ENCODE results near the gene PEDS1.
"Not testable (repeated sequence)": the region's sequence is repeated elsewhere in the genome, so short reads cannot be mapped to it uniquely, and the experiment has no call there.

PEDS1 gene

DNA sequence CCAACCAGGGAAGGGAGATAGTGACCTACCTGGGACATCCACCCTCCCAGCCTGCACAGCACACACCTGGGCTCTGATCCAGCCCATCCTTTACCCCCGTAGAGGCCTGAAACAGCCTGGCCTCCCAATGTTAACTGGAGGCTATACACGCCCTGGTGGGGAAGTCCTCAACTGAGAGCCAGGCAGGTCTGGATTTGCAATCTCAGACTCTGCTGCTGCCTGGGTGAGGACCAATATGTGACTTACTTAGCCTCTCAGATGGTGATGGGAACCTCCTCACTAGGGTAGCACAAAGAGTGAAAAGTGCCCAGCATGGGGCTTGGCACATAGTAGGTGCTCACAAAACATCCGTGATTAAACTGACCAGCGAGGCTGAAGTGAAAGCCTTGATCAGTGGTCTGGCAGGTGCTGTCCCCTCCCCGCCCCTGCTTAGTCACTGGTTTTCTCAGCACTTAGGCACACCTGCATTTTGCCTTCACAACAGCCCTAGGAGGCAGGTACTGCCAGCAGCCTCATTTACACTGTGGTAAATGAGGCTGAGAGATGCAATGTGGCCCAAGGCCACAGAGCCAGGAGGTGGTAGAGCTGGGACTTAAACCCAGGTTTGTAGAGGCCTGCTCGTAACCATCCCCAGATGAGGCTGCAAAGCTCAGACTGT lies 12.4 kb downstream of the PEDS1 start:
- intact Hi-C loops (cut with DNase I; ENCODE audit: low total_unique reads) = no loop called here
- Histone ChIP-seq H3K27me3 (no peaks in the 10 kb centered on the region), H3K27ac (peak overlapping the region in 1 of 2 donors; percentile 13), H3K4me3 (no peak overlapping the region), H3K9me3 (no peaks in the 10 kb centered on the region), H3K4me1 (peaks cover 0 to 43% (median 30%) of the 10 kb centered on the region in 4 donors), H3K36me3 (peaks cover 9 to 36% (median 28%) of the 10 kb centered on the region in 3 donors)
- TF ChIP-seq, protein P1, sequence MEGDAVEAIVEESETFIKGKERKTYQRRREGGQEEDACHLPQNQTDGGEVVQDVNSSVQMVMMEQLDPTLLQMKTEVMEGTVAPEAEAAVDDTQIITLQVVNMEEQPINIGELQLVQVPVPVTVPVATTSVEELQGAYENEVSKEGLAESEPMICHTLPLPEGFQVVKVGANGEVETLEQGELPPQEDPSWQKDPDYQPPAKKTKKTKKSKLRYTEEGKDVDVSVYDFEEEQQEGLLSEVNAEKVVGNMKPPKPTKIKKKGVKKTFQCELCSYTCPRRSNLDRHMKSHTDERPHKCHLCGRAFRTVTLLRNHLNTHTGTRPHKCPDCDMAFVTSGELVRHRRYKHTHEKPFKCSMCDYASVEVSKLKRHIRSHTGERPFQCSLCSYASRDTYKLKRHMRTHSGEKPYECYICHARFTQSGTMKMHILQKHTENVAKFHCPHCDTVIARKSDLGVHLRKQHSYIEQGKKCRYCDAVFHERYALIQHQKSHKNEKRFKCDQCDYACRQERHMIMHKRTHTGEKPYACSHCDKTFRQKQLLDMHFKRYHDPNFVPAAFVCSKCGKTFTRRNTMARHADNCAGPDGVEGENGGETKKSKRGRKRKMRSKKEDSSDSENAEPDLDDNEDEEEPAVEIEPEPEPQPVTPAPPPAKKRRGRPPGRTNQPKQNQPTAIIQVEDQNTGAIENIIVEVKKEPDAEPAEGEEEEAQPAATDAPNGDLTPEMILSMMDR (IDR thresholded peaks at IDR 0.05) = no peak
- no peak for DNase-seq

DNA sequence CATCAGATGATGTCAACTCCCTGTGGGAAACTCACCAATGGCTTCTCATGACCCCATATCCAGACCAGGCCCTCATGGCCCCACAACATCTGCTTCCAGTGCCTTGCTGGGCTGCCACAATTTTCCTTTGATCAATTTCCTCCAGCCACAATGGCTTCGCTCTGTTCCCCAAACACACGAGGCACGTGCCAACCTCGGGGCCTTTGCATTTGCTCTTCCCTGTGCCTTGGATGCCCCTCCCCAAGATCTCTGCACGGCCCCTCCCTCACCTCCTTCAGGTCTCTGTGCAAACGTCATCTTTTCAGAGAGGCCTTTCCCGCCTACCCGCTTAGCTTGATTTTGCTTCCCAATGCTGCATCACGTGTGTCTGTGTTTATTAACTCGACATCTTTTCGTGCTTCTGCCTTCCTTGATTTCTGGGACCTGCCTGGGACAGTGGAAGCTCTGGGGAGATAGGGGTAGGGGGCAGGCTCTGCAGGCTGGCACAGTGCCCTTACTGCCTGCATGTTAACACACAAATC lies 13.1 kb downstream of the PEDS1 start:
- intact Hi-C loops (cut with DNase I; ENCODE audit: low total_unique reads) = no loop called here
- Histone ChIP-seq H3K27ac (no peak overlapping the region), H3K4me1 (peaks cover 0 to 36% (median 28%) of the 10 kb centered on the region in 4 donors), H3K27me3 (no peaks in the 10 kb centered on the region), H3K9me3 (no peaks in the 10 kb centered on the region), H3K4me3 (no peak overlapping the region), H3K36me3 (peaks cover 9 to 36% (median 28%) of the 10 kb centered on the region in 3 donors)
- DNase-seq = no peak
- TF ChIP-seq, protein P1 (IDR thresholded peaks at IDR 0.05) = no peak

DNA sequence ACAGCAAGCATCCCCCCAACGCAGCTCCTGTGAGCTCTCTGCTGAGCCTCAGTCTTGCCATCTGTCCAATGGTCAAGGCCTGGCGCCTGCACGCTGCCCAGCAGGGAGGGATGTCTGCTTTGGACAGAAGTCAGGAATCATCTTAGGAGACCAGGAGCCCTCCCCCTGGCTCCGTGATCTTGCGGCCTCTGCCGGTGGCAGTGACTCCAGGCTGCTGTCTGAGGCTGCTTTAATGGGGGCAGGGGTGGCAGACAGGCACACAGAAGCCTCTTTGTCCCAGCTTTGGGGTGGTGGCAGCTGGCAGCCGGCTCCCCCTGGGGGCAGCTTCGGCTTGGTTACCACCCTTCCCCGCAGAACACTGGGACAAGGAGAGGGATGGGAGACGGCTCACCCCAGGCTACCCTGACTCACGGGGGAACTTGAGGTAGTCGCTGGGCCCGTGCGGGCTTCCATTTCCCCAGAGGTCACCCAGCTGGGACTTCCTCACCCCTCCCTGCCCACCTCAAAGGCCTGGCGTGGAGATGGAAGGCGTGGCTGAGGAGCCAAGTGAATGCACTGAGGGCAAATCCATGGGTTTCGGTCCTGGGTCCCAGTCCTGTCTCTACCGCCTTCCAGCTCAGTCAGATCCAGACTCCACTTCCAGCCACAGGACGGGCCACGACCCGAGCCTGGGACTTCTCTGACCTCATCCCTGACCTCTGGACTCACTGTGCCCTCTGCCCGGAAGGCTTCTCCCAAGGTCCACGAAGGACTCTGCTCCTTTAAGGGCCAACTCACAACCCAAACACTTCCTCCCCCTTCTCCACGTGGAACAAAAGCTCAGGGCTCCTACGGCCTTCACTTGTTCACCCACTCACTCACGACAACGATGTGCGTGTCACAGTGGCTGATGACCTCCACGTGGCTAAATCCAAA lies 14.8 kb downstream of the PEDS1 start:
- intact Hi-C loops (cut with DNase I; ENCODE audit: low total_unique reads) = no loop called here
- DNase-seq = no peak
- TF ChIP-seq, protein P1 (IDR thresholded peaks at IDR 0.05) = no peak
- peak overlapping the region; percentile 18 to 26 for H3K27ac ChIP-seq
- H3K4me1 ChIP-seq = peaks cover 0 to 22% (median 15%) of the 10 kb centered on the region in 4 donors
- H3K9me3 ChIP-seq = no peaks in the 10 kb centered on the region
- peaks cover 9 to 50% (median 28%) of the 10 kb centered on the region in 3 donors for H3K36me3 ChIP-seq
- no peak overlapping the region for H3K4me3 ChIP-seq
- H3K27me3 ChIP-seq = no peaks in the 10 kb centered on the region

DNA sequence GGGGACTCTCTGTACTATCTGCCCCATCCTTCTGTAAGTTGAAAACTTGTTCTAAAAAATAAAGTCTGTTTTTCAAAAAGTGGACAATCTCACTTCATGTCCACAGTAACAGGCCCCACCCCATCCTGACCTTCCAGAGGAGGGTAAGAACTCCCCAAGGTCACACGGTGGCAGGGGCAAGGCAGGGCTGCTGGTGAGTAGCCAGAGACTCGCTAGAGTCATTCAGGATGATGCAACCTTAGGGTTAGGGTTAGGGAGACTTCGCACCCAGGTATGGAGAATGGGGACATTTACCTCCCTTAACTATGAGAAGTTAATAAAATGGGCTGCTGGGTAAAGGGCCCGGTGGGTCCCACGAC lies 15.4 kb downstream of the PEDS1 start:
- peaks cover 5 to 46% (median 23%) of the 10 kb centered on the region in 3 donors for H3K36me3 ChIP-seq
- no peaks in the 10 kb centered on the region for H3K9me3 ChIP-seq
- no peak for DNase-seq
- H3K27ac ChIP-seq = peak overlapping the region; percentile 18 to 26
- no peaks in the 10 kb centered on the region for H3K27me3 ChIP-seq
- H3K4me3 ChIP-seq = no peak overlapping the region
- intact Hi-C loops (cut with DNase I; ENCODE audit: low total_unique reads) = no loop called here
- peaks cover 0 to 22% (median 17%) of the 10 kb centered on the region in 4 donors for H3K4me1 ChIP-seq
- TF ChIP-seq, protein P1 (IDR thresholded peaks at IDR 0.05) = no peak

DNA sequence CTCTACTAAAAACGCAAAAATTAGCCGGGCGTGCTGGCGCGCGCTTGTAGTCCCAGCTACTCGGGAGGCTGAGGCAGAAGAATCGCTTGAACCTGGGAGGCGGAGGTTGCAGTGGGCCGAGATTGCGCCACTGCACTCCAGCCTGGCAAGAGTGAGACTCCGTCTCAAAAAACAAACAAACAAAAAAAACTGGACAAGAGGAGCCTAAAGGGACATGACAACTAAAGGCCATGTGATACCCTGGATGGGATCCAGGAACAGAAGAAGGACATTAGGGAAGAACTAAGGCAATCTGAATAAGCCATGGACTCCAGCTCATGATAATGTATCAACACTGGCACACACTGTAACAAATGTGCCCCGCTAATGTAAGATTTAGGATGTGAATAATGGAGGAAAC lies 15.8 kb downstream of the PEDS1 start:
- Histone ChIP-seq H3K27ac (peak overlapping the region; percentile 24 to 26), H3K36me3 (peaks cover under 1 to 46% (median 19%) of the 10 kb centered on the region in 3 donors), H3K4me1 (peaks cover 0 to 22% (median 17%) of the 10 kb centered on the region in 4 donors)
- intact Hi-C loops (cut with DNase I; ENCODE audit: low total_unique reads); H3K9me3 ChIP-seq; H3K27me3 ChIP-seq; H3K4me3 ChIP-seq: not testable (repeated sequence)
- peak in 1 of 2 donors; percentile 34 for DNase-seq

Data from tibial artery (tissue), 4 donors.